Ramos (cell line): Measurements from ENCODE around the gene TDRD15.
"Not testable (repeated sequence)": the region's sequence is repeated elsewhere in the genome, so short reads cannot be mapped to it uniquely, and the experiment has no call there.

Source experiments
- in situ Hi-C: fragments of 300-500 bp; cut with MboI; formaldehyde crosslinking; loops from one replicate; pipeline ENCODE4 v1.14.3; 2022; ENCODE audit warnings: low sequenced_read_pairs; ENCODE audit not compliant: unreplicated experiment

TDRD15 gene

GRCh38 chr2:21123473-21124393 is at the start of gene TDRD15:
Gene TDRD15 (plus strand): TSS chr2:21123968. CDS start chr2:21137468, 13,500 bp downstream.
- in situ Hi-C loops: no loop called here

DNA sequence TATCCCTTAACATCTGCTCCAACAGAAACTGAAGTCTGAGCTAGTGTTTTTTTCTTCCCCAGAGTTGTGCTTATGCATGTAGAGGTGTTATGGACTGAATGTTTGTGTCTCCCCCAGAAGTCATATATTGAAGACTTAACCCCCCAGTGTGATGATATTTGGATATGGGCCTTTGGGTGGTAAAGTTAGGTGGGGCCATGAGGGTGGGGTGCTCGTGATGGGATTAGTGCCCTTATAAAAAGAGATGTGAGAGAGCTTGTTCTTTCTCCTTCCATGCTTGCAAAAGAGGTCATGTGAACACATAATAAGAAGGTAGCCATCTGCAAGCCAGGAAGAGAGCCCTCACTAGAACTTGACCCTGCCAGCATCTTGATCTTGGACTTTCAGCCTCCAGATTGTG is 45.5 kb upstream of the TDRD15 start:
- in situ Hi-C loops: no loop called here

DNA sequence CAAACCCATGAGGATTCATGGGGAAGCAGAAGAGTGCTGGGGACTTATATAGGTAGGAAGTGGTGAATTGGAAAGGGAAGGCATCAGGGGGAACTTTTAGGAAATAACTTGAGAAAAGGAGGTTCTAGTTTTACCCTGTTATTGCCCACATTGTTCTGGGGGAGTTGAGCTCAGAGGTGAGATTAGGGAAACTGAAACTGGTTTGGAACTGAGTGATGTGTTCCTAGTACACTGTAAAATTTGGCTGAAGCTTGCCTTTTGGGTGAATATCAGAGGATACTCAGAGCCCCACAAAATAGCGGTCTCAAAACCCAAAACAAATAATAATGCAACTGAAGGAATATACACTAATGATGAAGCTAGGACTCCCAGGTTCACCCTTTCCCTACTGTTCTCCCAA is 40.3 kb upstream of the TDRD15 start:
- in situ Hi-C loops: no loop called here

DNA sequence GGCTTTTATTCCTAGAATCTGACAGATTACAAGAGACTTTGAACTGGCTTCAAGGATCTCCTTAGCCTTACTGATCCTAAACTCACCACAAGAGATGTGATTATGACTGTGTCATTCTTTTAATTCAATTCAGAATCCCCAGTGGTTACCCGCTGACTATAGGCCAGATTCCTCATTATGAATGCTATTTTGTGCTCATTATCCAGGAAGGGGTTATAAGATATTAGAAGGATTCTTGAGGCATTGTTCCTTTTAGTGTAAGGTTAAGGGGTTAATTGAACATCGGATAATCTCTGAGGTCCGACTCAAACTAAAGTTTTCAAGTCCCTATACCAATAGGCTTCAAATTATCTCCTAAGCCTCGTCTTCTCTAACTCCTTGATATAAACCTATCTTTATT is 39.4 kb upstream of the TDRD15 start:
- in situ Hi-C loops: no loop called here

GRCh38 chr2:21092308-21092869 is 31.4 kb upstream of the TDRD15 start:
- in situ Hi-C loops: no loop called here

DNA sequence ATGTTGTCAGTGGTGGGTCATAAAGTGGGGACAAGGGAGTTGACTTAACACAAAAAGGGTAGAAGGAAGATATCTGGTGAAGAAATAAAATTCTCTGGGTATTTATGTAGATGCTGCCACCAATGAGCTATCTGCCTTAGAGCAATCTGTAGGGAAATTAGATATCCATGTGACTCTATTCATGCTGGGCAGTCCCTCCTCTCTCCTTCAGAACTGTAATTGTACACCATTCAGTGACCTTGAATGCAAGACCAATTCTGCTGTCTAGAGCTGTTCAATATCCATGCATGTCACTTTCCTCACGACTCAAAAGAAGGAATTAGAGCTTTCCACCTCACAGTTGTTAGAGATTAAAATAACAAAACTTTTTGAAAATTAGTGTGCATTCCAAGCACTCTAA is 28.6 kb upstream of the TDRD15 start:
- in situ Hi-C loops: no loop called here

- in situ Hi-C loops: no loop called here
These were observed 28.1 kb upstream of the TDRD15 start for GRCh38 chr2:21095714-21096113.

- in situ Hi-C loops: no loop called here
These were observed 27.3 kb upstream of the TDRD15 start for GRCh38 chr2:21096458-21096857.

- in situ Hi-C loops: no loop called here
These were observed 26.4 kb upstream of the TDRD15 start for GRCh38 chr2:21097331-21097730.

GRCh38 chr2:21098294-21098693 is 25.5 kb upstream of the TDRD15 start:
- in situ Hi-C loops: no loop called here

DNA sequence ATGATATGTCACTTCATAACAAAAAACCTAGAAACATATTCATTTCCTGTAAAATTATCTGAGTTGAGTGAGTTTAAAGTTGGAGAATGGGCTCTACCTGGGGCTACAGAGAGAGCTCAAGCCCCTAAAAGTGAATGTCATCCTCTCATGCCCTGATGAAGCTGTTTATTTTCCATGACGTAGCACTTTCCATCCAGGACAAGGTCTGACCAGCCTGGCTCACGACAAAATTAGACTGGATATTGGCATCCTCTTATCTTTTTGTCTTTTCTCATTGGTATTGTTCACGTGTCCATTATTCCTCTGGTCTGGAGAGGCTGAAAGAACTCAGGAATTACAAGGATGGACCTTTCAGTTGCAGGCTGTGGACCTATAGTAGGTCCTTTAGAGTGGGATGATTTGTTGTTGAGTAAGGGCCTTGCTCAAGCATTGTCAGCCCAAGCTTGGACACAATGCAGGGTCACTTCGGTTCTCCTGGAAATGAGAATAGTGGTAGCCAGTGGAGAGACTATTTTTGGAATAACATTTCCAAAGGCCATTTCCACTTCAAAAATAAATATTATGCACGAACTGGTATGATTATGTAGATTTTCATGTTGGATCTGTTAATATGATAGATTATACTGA is 24.4 kb upstream of the TDRD15 start:
- in situ Hi-C loops: no loop called here

GRCh38 chr2:21101514-21102155 is 22.1 kb upstream of the TDRD15 start:
- in situ Hi-C loops: not testable (repeated sequence)

GRCh38 chr2:21102356-21102755 is 21.4 kb upstream of the TDRD15 start:
- in situ Hi-C loops: no loop called here

DNA sequence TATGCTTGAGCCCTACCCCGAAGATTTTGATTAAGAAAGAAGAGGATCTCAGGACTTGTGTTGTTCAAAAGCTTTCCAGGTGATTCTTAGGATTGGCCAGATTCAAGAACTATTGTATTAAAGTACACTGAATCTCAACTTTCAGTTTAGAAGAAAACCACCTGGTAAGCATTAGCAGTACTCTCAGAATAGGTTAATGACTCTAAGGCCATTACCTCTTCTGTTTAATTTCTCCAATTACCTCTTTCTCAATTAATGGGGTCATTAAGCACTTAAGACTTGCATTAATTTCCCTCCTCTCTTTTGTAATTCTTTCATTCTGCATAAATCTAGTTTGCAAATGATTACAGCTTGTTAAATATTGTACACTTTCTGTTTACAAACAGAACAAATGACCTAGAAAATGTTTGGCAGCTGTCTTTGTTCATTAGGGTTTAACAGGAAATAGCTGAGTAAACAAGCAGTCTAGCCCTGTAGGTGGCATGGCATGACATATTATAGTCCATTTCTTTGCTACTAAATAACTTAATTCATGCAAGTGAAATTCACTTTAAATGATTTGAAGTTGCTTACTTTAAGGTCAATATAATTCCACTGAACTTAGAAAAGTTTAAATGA is 20.4 kb upstream of the TDRD15 start:
- in situ Hi-C loops: no loop called here

DNA sequence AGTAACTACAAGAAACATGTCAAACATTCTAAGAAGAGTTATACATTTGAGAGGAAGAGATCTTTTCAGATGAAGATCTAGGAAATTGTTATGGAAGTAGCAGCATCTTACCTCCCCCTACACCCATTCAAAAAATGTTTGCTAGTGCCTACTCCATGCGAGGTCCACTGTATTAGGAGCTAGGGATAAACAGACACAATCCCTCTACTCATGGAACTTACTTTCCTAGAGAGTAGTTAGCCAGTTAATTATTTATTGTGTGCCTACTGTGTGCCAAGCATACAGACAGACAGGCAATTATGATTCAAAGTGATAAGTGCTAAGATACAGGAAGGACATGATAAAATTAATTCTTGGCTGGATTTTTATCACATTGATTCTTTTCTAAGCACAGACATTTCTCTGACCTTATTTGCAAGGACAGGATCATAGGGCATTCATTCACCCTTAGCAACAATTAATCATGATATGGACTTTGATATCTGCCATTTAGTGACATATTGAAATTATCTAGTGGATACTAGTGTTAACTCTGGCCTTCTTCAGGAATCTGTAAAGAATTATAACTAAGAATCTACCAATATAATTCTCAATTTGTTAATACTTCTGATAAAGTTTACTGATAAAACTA is 19.6 kb upstream of the TDRD15 start:
- in situ Hi-C loops: no loop called here

DNA sequence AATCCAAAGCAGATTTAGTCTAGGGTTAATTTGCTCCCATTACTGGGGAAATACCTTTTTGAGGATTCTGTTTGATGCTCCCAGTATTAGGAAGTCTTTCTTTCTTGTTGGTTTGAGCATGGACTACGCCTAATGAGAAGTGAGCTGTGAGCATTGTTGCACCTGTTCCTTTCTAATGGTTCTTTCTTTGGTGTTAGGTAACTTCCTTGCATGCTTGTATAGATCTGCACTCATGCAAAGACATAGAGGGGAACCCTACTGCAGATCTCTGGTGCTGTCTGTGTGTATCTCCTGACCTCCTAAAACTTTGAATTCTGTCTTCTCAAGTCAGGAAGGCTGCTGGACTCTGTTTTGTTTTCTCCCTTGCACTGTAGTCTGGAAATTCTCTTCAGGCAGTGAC is 12.8 kb upstream of the TDRD15 start:
- in situ Hi-C loops: no loop called here

DNA sequence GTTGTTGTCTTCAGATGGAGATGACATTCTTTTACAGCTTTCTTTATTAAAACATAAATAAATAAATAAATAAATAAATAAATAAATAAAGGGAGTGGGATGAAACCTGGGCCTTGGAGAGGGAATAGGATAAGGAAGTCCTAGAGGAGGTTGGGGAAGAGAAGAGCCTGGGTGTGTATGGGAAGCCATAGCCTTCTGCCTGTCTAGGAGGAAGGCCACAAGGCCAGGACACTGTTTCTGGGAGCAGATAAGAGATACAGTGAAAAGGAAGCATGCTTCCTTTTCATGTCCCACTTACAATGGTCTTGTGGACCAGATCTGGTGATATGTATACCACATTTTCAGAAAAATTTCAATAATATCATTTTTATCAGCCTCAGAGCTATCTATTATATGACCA is 6.1 kb upstream of the TDRD15 start:
- in situ Hi-C loops: no loop called here

GRCh38 chr2:21118302-21118920 is 5.4 kb upstream of the TDRD15 start:
- in situ Hi-C loops: no loop called here

DNA sequence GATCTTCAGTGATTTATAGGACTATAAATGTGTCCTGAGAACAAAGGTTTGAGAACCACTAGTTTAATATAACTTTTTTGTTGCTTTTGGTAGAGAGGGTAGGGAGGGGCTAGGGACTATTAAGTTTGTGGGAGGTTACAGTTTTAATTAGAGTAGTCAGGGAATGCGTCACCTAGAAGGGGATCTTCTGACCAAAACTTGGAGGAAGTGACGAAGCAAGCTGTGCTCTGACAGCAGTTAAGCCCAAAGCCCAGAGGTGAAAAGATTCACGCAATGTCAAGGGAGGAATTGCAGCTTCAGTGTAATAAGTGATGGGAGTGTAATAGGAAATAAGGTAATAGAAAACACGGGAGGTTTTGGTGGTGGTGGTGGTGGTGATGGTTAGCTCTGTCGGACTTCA is 8.1 kb downstream of the TDRD15 start:
- in situ Hi-C loops: no loop called here

GRCh38 chr2:21135585-21135984 is 11.8 kb downstream of the TDRD15 start:
- in situ Hi-C loops: no loop called here
